Rectal smooth muscle tissue (tissue), 1 donor: ENCODE measurements around the gene SPAG6.
A peak's percentile ranks its signal among the peaks of the same experiment; 100 is the strongest.

Source experiments
- H3K27ac ChIP-seq: one replicate; pipeline ENCODE4 v1.7.0; 2013; ENCODE audit warnings: low read depth, low read length, inconsistent platforms
- H3K27me3 ChIP-seq: one replicate; pipeline ENCODE4 v1.7.0; 2013; ENCODE audit warnings: low read length; ENCODE audit not compliant: control insufficient read depth, insufficient read depth
- H3K36me3 ChIP-seq: one replicate; pipeline ENCODE4 v1.7.0; 2013; ENCODE audit warnings: low read length; ENCODE audit not compliant: control insufficient read depth, insufficient read depth
- H3K4me1 ChIP-seq: one replicate; pipeline ENCODE4 v1.7.0; 2013; ENCODE audit warnings: low read length; ENCODE audit not compliant: control insufficient read depth, insufficient read depth
- H3K4me3 ChIP-seq: one replicate; pipeline ENCODE4 v1.7.0; 2013; ENCODE audit warnings: low read length
- H3K9ac ChIP-seq: one replicate; pipeline ENCODE4 v1.7.0; 2013; ENCODE audit warnings: low read length

Gene SPAG6

DNA sequence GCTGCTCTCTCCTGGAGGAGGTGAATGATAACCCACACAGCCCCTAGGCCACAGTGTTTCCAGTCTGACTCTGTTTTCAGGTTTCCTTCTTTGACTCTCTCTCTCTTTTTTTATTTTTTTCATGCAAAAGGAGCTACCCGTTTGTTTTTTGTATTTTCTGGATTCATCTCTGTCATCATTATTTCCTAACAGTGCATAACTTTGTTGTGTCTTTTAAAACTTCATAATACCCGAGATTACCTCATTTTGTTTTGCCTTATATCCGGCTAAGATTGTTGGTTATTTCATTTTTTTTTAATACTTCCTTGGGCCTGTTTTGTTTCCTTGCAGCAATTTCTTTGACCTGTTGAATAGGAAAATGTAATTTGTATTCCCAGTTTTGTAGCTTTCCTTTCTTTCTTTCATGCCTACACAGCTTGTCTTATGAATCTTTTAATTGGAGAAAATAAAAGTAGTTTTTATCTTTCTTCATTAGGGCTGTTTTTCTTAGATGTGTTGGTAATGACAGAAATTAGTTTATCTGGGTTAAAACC, 72.5 kb downstream of the SPAG6 start:
- no peak overlapping the region for H3K9ac ChIP-seq
- no peaks in the 10 kb centered on the region for H3K4me1 ChIP-seq
- no peak overlapping the region for H3K4me3 ChIP-seq
- no peaks in the 10 kb centered on the region for H3K27me3 ChIP-seq
- no peaks in the 10 kb centered on the region for H3K36me3 ChIP-seq
- H3K27ac ChIP-seq: no peak overlapping the region

DNA sequence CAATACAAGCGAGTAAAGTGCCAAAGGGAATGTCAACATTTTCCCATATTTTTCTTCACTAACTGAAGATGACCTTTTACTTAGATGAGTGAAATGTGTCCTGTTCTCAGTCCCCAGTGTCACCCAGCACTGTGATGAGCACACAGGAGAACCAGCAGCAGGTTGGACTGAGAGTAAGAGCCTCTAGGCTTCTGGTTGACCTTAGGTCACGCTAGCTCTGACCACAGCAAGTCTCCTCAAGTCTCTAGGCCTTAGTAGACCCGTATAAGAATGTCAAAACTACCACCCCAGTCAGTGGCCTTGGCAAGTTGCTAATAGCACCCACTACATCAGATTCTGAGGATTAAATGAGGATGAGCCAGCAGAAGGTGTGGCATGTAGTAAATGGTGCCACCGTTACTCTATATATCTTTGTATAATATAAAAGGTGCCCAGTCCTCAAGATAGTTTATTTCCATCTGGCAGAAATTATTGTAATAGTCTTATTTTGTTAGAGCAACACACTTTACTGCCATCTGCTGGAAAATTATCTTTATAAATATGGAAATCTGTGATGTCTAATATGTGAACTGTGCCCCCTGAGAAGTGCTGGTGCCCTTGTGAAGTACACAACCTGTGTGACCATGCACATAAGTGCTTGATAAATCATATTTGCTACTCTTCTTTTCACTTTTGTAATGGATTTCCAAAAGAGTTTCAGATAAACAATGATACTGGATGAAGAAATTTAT, 75.7 kb downstream of the SPAG6 start:
- H3K36me3 ChIP-seq: no peaks in the 10 kb centered on the region
- no peaks in the 10 kb centered on the region for H3K4me1 ChIP-seq
- no peaks in the 10 kb centered on the region for H3K27me3 ChIP-seq
- no peak overlapping the region for H3K27ac ChIP-seq
- no peak overlapping the region for H3K9ac ChIP-seq
- H3K4me3 ChIP-seq: no peak overlapping the region

DNA sequence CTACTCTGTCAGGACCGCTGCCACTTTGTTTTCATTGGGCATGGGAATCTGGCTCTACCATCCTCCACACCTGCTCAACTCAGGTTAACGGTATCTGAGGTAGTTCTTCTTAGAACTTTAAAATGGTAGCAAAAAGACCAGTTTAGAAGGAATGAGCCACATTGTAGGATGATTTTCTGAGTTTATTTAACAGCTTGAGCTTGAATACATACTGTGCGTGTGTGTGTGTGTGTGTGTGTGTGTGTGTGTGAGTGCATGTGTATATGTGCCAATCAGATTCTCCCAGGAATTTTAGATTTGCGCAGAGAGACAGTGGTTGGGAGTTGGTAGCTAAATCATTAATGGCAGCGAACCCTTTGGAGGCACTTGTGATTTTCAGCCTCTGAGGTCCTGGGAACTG, 81.4 kb downstream of the SPAG6 start:
- H3K36me3 ChIP-seq: no peaks in the 10 kb centered on the region
- H3K27ac ChIP-seq: no peak overlapping the region
- H3K4me1 ChIP-seq: no peaks in the 10 kb centered on the region
- no peak overlapping the region for H3K9ac ChIP-seq
- H3K4me3 ChIP-seq: no peak overlapping the region
- no peaks in the 10 kb centered on the region for H3K27me3 ChIP-seq

DNA sequence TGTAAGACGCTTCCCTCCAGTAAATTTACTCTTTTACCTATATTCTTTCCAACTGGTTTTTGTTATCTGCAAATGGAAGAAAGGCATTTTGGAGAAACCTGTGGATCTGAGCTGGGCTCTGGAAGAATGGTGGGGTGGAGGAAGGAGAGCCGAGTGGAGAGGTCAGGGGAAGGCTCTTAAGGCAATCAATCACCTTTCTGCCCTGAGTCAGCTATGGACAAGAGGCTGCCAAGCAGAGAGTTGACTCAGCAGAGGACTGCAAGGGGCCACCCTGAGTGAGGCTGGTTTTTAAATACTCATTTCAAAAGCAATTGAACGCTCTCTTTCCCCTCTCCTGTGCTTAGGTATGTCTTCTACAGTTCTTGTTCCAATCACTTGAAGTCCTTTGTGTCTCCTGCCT, 81.8 kb downstream of the SPAG6 start:
- Histone ChIP-seq H3K4me3 (no peak overlapping the region), H3K4me1 (no peaks in the 10 kb centered on the region), H3K9ac (no peak overlapping the region), H3K27me3 (no peaks in the 10 kb centered on the region), H3K36me3 (no peaks in the 10 kb centered on the region), H3K27ac (no peak overlapping the region)

DNA sequence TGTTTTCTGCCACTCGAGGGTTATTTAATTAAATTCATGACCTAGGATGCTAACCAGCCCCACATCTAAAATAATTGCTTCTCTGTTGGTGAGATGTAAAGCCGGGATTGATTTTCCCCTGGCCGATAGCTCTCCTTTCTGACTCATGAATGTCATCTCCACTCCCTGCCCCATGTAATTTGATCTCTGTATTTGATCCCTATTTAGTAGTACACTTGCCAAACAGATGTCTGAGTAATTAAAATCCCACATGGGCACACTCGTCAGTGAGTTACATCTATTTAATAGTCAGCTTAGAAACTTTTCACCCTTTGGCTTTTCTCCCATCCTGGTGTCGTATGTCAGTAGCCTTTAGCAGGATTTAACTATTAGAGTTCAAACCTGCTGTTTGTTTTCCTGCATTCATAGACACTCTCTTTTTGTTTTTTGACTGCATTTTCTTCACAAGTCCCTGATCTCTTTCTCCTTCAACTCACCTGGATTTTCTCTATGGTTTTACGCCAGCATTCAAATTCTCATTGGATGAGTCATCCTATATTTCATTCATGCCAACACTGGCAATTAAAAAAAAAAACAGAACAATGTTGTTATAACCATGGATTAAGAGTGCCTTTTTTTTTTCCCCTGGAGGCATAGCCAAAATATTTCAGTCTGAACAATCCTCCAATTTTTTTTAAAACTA, 82.7 kb downstream of the SPAG6 start:
- Histone ChIP-seq H3K4me3 (no peak overlapping the region), H3K9ac (no peak overlapping the region), H3K4me1 (no peaks in the 10 kb centered on the region), H3K36me3 (no peaks in the 10 kb centered on the region), H3K27ac (no peak overlapping the region), H3K27me3 (no peaks in the 10 kb centered on the region)

DNA sequence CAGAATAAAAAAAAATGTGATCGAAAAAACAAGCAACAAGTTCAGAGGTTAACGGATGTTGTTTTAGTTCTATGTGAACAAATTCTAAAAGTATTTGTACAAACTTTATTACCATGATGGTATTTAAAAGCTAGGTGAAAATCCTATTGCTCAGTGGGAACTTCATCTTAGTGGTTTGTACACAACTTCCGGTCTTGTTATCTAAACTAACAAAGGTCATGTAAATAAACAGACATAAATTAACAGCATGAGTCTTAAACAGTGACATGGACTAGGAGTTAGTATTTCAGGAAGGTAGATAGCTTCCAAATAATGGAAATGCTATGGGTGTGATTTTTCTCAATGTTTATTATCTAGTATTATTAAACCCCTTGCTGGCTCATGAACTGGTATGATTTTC, 83.8 kb downstream of the SPAG6 start:
- no peaks in the 10 kb centered on the region for H3K27me3 ChIP-seq
- H3K9ac ChIP-seq: no peak overlapping the region
- H3K4me1 ChIP-seq: no peaks in the 10 kb centered on the region
- no peak overlapping the region for H3K4me3 ChIP-seq
- H3K36me3 ChIP-seq: no peaks in the 10 kb centered on the region
- H3K27ac ChIP-seq: no peak overlapping the region

DNA sequence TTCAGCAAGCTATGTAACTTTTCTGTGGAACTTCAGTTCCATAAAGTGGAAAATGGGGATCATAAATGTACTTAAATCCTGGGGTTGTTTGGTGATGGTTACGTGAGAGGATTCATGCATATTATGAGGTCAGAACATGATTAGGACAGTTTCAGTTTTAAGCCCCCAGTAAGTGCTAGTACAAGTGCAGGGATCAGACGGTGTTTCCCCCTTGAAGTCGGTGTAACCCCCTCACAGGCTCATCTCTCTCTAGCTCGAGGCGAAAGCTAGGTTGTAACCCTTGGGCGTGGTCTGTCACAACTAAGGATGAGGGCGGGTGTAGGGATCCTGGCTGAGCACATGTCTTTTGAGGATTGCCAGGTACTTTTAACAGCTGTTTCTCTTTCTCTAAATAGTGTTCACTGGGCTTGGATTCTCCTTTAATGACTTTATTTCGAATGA, 84.7 kb downstream of the SPAG6 start:
- no peak overlapping the region for H3K9ac ChIP-seq
- no peak overlapping the region for H3K4me3 ChIP-seq
- no peaks in the 10 kb centered on the region for H3K4me1 ChIP-seq
- H3K27ac ChIP-seq: no peak overlapping the region
- H3K27me3 ChIP-seq: no peaks in the 10 kb centered on the region
- H3K36me3 ChIP-seq: no peaks in the 10 kb centered on the region

DNA sequence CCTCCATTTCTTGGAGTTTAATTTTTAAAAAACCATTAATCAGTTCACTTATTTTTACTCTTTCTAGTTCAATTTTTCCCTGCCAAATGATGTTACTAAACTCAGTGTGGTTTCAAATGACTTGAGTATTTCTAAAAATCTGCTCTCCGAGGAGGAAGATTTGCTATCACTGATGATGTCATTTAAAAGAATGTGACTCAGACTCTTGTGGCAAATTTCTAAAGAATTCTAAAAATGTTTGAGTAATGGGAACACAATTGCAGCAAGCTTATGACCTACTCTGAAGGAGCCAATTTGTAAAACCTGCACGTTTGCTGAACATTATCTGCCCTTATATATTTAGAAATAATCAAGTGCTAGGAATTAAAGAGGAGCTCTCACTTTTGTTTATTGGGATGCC, 88.6 kb downstream of the SPAG6 start:
- peaks cover 8% of the 10 kb centered on the region for H3K4me1 ChIP-seq
- H3K4me3 ChIP-seq: no peak overlapping the region
- H3K27ac ChIP-seq: no peak overlapping the region
- H3K9ac ChIP-seq: no peak overlapping the region
- H3K27me3 ChIP-seq: no peaks in the 10 kb centered on the region
- no peaks in the 10 kb centered on the region for H3K36me3 ChIP-seq

DNA sequence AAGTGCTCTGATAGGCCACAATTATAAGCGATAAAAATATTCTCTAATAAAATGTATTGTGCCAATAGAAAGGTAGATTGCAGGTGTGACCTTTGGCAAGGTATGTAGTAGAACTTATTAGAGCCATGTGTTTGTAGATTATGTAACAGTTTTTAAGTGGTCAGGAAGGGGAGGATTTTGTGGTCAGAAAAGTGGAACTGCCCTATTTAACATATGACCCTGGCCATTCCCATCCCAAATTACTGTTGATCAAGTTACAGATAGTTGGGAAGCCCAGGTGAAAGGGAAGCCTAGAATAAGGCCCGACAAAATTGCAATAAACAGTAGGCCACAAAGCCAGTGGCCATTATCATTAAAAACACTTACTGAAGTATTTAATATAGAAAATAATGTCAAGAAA, 89.2 kb downstream of the SPAG6 start:
- no peak overlapping the region for H3K27ac ChIP-seq
- H3K27me3 ChIP-seq: no peaks in the 10 kb centered on the region
- H3K4me3 ChIP-seq: no peak overlapping the region
- H3K9ac ChIP-seq: no peak overlapping the region
- H3K4me1 ChIP-seq: peaks cover 11% of the 10 kb centered on the region
- no peaks in the 10 kb centered on the region for H3K36me3 ChIP-seq

DNA sequence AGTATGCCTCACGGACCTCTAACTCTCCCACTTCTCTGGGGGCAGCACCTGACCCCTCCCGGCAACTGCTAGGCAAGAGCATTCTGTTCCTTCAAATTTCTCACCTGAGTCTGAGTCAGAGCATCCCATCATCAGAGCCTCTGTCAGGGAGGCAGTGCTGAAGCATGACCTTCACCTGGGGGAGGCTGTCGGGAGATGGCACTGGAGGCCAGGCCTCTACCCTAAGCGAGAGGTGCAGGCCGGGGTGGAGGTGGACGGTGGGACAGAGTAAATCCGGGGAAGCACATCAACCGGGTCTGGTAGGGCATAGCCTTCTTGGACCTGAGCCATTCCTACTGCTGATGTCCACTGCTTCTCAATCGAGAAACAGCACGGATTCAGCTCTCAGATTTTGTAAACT, 90.4 kb downstream of the SPAG6 start:
- Histone ChIP-seq H3K27me3 (no peaks in the 10 kb centered on the region), H3K4me1 (peaks cover 11% of the 10 kb centered on the region), H3K36me3 (no peaks in the 10 kb centered on the region), H3K4me3 (no peak overlapping the region), H3K27ac (no peak overlapping the region), H3K9ac (no peak overlapping the region)

DNA sequence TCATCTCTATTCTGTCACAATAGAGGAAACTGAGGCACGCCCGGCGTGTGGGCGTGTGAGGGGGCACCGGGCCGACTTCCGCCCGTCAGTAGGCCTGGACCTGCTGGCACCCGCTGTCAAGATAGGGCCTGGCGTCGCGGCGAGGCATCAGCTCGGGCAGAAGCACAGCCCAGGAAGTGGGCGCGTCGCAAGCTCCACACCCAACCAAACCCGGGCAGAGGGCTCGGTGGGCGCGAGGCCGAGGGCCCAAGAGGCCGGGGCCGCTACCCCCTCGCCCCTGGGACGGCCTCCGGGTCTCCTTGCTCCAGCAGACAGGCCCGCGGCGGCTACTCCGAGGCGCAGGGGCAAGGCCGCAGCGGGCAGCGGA, 91.2 kb downstream of the SPAG6 start:
- H3K27me3 ChIP-seq: no peaks in the 10 kb centered on the region
- peak overlapping the region; percentile 98 for H3K27ac ChIP-seq
- H3K4me3 ChIP-seq: peak overlapping the region; percentile 94
- peak overlapping the region; percentile 88 for H3K9ac ChIP-seq
- peaks cover 11% of the 10 kb centered on the region for H3K4me1 ChIP-seq
- H3K36me3 ChIP-seq: no peaks in the 10 kb centered on the region

DNA sequence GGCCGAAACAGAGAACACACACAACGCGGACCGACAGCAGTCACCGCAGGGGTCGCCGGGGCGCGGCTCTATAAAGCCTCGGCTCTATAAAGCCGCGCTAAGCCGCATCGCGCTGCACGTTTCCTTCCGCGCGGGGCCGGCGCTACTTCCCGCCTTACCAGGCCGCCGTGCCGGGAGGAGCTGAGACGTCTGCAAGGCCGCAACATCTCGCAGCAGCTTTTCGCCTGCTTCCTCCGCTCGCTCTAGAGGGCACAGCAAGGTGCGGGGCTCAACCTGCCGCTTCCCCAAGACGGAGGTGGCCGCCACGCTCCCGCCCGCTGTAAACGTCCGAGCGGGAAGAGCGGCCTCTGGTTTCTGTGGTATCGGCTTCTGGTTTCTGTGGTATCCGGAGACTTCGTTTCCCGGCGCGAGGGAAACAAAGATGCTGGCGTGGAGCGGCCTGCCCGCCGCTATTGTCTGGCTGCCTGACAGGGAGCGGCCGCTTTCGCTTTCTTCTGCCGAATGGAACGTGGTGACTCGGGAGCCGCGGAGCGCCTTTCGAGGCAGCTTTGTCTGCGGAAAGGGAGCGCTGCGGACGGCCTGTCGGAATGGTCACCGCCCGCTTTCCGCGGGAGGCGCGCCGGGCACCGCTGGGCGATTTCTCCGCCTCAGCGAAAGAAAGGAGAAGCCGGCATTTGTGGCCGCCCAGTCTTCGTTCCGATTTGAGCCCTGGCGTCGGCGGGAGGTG, 91.8 kb downstream of the SPAG6 start:
- H3K27ac ChIP-seq: peak overlapping the region; percentile 98
- peak overlapping the region; percentile 88 for H3K9ac ChIP-seq
- no peaks in the 10 kb centered on the region for H3K36me3 ChIP-seq
- H3K4me3 ChIP-seq: peak overlapping the region; percentile 94
- H3K4me1 ChIP-seq: peaks cover 11% of the 10 kb centered on the region
- H3K27me3 ChIP-seq: no peaks in the 10 kb centered on the region
